DOHH2 (cell line): ENCODE results near the gene RTP2.

Source experiments
- CTCF ChIP-seq: fragments of 200-600 bp; sonication (generic); IDR thresholded peaks from one replicate; pipeline ENCODE4 v1.5.1; 2014; ENCODE audit warnings: antibody characterized with exemption, mild to moderate bottlenecking, low read depth, low read length; ENCODE audit not compliant: poor library complexity, severe bottlenecking
- EZH2phosphoT487 ChIP-seq: fragments of 200-600 bp; sonication (generic); IDR thresholded peaks from 2 replicates; pipeline ENCODE4 v1.6.1; 2017; ENCODE audit warnings: borderline replicate concordance, mild to moderate bottlenecking, antibody characterized with exemption, low read length, moderate library complexity, mixed read lengths

DNA sequence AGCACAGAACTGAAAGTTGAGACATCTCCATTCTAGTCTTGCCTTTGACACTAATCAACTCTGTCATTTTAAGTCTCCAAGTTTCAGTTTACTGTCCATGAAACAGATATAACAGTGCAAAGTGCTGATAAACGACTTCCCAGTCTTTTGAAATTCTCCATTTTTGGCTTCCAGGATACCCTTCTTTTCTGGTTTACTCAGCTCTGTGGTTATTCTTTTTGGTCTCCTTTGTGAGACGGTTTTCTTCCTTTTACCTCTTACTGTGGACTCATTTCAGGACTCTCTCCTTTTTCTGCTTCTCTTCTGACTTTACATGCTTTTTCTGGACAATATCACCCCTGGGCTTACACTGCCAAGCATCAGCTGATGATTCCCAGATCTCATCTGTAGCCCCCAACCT lies 51.1 kb downstream of the RTP2 start:
- TF ChIP-seq CTCF (no peak), EZH2phosphoT487 (no peak)
